ENCODE data around the gene PLET1.

Gene PLET1

GRCh38 chr11:112237451-112237850 is 23.2 kb downstream of the PLET1 start:
- no peak for DNase-seq

GRCh38 chr11:112235750-112236390 is 24.8 kb downstream of the PLET1 start:
- DNase-seq = no peak

DNA sequence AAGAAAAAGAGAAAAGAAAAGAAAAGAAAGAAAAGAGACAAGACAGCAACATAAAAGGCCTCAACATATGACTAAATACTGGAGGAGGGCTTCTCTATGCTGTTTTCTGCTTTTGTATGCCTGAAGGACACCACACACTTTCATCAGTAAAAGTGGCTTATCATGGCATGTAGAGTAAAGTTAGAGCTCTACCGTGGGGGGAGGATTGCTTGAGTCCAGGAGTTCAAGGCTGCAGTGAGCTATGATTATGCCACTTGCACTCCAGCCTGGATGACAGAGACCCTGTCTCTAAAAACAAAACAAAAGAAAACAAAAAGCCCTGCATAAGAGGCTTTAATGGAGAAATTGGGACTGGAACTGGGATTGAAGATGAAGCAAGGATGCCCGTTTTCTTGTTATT is 28.7 kb downstream of the PLET1 start:
- no peak for DNase-seq

GRCh38 chr11:112229746-112230433 is 30.8 kb downstream of the PLET1 start:
- DNase-seq = no peak

DNA sequence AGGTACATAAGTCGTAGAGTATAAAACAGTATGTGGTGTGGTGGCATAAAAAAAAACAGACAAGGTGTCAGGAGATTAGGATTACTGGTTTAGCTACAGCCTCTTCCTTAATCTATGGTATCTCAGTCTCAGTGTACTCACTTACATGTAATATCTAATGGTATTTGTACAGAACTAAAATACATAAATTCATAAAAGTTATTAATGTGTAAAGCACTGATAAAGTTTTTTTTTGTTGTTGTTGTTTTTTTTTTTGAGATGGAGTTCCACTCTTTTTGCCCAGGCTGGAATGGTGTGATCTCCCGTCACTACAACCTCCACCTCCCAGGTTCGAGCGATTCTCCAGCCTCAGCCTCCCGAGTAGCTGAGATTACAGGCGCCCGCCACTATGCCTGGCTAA is 31.5 kb downstream of the PLET1 start:
- DNase-seq = no peak

- no peak for DNase-seq
Measured at GRCh38 chr11:112228706-112229105, 32.0 kb downstream of the PLET1 start.

DNA sequence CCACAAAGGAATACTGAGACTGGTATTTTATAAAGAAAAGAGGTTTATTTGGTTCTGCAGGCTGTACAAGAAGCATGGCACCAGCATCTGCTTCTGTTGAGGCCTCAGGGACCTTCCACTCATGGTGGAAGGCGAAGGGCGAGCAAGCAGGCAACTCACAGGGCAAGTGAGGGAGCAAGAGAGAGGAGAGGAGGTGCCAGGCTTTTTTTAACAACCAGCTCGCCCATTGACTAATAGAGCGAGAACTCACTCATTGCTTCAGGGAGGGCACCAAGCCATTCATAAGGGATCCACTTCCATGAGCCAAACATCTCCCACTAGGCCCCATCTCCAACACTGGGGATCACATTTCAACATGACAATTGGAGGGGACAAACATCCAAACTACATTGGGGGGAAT is 33.2 kb downstream of the PLET1 start:
- no peak for DNase-seq

GRCh38 chr11:112226831-112227401 is 33.7 kb downstream of the PLET1 start:
- no peak for DNase-seq

- peak; percentile 76 for DNase-seq
Measured at GRCh38 chr11:112226062-112226830, 34.4 kb downstream of the PLET1 start, which contains the start of gene PTS. Gene PTS (plus strand): TSS chr11:112226428. CDS start chr11:112226444, 16 bp downstream.

- DNase-seq = no peak
Measured at GRCh38 chr11:112225753-112226061, 35.0 kb downstream of the PLET1 start.

GRCh38 chr11:112223754-112224532 is 36.7 kb downstream of the PLET1 start:
- DNase-seq = no peak

DNA sequence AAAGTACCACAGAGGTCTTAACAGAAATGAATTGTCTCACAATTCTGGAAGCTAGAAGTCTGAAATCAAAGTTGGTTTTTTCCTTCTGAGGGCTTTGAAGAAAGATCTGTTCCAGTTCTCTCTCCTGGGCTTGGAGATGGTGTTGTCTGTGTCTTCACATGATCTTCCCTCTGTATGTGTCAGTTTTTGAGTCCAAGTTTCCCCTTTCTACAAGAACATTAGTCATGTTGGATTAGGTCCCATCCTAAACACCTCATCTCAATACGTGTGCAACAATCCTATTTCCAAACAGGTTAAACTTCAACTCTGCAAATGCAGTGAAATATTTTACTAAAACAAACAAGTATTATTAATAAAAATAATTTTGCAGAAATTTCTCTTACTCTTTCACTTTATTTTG is 37.5 kb downstream of the PLET1 start:
- no peak for DNase-seq

DNA sequence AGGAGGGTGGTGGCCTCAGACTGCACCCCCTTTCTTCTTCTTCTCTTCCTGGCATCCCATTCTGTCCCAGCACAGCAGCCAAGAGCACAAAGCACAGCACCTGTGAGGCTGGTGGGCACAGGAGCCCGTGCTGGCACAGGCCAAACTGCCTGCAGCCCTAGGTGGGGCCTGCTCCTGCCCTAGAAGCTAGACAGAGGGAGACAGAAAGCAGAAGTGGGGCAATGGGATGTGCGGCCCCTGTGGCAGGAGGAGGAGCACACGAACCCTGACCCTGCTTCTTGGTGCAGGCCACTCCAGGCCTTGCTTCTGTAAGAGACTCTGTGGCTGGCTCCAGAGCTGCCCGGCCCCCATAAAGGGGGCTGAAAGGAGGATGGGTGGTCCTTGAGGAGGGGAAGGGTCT is 38.4 kb downstream of the PLET1 start:
- DNase-seq = no peak

DNA sequence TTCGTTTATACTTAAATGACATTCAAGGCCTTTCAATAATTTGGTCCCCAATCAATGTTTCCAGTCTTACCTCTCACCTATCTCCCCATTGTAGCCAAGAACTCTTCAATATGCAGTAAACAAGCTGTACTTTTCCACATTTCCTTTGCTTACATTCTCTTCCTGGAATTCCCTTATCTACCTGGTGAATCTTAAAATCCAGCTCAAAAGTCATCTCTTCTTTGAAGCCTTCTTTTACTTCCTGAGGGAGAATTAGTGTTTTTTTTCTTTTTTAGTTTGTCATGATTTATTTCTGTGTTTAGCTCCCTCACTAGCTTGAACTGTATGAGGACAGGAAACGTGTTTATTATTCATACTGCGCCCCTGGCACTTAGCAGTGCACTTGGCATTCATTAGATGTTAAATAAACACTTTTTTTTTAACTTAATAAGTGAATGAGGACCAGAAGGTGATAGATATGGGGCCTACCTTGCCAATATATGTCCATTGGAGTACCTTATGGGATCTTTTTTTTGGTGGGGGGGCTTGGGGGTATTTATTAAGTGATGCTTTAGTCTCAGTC is 39.3 kb downstream of the PLET1 start:
- DNase-seq = no peak

GRCh38 chr11:112219476-112220232 is 41.0 kb downstream of the PLET1 start:
- peak; percentile 29 for DNase-seq

GRCh38 chr11:112216561-112217105 is 44.0 kb downstream of the PLET1 start:
- no peak for DNase-seq

DNA sequence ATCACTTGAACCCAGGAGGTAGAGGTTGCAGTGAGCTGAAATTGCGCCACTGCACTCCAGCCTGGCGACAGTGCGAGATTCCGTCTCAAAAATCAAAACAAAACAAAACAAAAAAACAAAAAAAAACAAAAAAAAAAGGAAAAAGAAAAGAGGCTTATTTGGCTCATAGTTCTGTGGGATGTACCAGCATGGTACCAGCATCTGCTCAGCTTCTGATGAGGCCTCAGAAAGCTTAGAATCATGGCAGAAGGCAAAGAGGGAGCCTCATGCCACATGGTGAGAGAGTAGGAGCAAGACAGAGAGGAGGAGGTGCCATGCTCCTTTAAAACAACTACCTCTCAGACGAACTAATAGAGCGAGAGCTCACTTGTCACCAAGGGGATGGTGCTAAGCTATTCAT is 45.0 kb downstream of the PLET1 start:
- DNase-seq = no peak

- no peak for DNase-seq
Measured at GRCh38 chr11:112213753-112214152, 46.9 kb downstream of the PLET1 start.

DNA sequence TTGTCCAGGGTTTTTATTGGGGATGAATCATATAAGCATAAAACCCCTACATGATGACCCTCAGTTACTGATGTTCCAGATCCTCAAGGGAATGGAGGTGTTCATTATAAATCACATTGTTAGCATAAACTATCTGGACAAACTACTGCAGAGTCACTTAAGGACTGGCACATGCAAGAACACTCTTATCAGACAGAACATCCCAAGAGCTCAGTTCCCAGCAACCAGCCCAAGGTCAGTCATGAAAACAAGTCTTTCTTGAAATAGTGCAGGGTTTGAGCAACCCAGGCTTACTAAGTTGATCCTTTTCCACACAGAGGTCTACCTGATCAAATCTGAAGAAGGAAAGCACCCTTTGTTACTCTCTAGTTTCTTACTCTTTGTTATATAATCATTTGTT is 48.0 kb downstream of the PLET1 start:
- DNase-seq = no peak

- DNase-seq = no peak
Measured at GRCh38 chr11:112212290-112212689, 48.4 kb downstream of the PLET1 start.

DNA sequence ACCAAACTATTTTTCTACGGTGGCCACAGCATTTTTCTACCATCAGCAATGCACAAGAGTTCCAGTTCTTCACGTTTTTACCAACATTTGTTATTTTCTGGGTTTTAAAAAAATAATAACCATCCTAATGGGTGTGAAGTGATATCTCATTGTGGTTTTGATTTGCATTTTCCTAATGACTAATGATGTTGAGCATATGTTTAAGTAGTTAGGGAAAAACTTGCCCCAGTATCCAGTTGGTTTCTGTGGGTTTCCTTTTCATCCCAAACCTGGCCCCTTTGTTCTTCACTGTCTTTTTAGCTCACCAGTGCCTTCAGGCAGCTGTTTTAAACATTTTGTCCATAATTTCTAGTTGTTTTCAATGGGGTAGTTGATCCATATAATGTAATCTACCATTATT is 49.1 kb downstream of the PLET1 start:
- no peak for DNase-seq

DNA sequence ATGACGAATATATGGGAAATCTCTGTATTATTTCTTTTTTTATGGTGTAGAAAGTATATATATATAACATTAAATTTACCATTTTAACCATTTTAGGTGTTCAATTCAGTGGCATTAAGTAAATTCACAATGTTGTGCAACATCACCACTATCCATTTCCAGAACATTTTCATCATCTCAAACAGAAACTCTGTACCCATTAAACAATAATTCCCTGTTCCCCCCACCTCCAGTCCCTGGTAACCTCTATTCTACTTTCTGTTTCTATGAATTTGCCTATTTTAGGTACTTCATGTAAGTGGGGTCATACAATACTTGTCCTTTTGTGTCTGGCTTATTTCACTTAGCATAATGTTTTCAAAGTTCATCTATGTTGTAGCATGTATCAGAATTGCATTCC is 49.8 kb downstream of the PLET1 start:
- no peak for DNase-seq

Data from NCI-H2029 (cell line).